Body of pancreas (tissue), 4 donors: ENCODE measurements around the gene CEP55.

Source experiments
- CTCF ChIP-seq, 7 experiments: fragments of 450-650 bp in 4 of 7; fragments of 200-600 bp in 3 of 7; sonication (generic) in 3 of 7; IDR thresholded peaks; one replicate each; pipeline ENCODE4 v1.5.1; 2016 to 2019; ENCODE audit warnings: antibody characterized with exemption in 7 of 7
- POLR2A ChIP-seq, 3 donors: fragments of 450-650 bp; IDR thresholded peaks; one replicate each; pipeline ENCODE4 v1.6.1; 2016; ENCODE audit warnings: antibody characterized with exemption in 3 of 3, mild to moderate bottlenecking in 2 of 3

GRCh38 chr10:93463723-93464476 lies 32.5 kb upstream of the CEP55 start:
- TF ChIP-seq CTCF (IDR thresholded peaks at IDR 0.05), result no peak
- no peak for TF ChIP-seq POLR2A (IDR thresholded peaks at IDR 0.05)
